DND-41 (cell line): ENCODE data around the gene EPB41L4B.

Source experiments
- ATAC-seq: fragments of 200-7000 bp; cut with Tn5 transposase; 3 replicates; pipeline ENCODE4 v1.9.1; 2021; ENCODE audit warnings: low read depth; ENCODE audit not compliant: insufficient read depth
- DNase-seq: peaks from one replicate; pipeline ENCODE4 v3.0.0-alpha.2; 2020
- H2AFZ ChIP-seq: 2 replicates; pipeline ENCODE4 v1.6.0; 2012; ENCODE audit warnings: low read depth, low read length
- H3K27ac ChIP-seq: 2 replicates; pipeline ENCODE4 v1.5.1; 2012; ENCODE audit warnings: low read length, inconsistent platforms
- H3K27me3 ChIP-seq: fragments of 200-600 bp; sonication (generic); 2 replicates; pipeline ENCODE4 v1.6.0; 2012; ENCODE audit warnings: low read length, mild to moderate bottlenecking, inconsistent platforms; ENCODE audit not compliant: insufficient read depth, poor library complexity
- H3K36me3 ChIP-seq: 2 replicates; pipeline ENCODE4 v1.5.1; 2012; ENCODE audit warnings: low read length, inconsistent platforms; ENCODE audit not compliant: insufficient read depth
- H3K4me1 ChIP-seq: 2 replicates; pipeline ENCODE4 v1.5.1; 2012; ENCODE audit warnings: mild to moderate bottlenecking, low read length; ENCODE audit not compliant: insufficient read depth
- H3K4me2 ChIP-seq: 2 replicates; pipeline ENCODE4 v1.6.0; 2012; ENCODE audit warnings: mild to moderate bottlenecking, moderate library complexity, low read length, inconsistent platforms; ENCODE audit not compliant: insufficient read depth
- H3K4me3 ChIP-seq, 2 experiments: fragments of 200-600 bp in 1 of 2; shearing (Covaris generic) in 1 of 2; 2 replicates each; pipeline ENCODE4 v1.5.1; 2012 to 2016; ENCODE audit warnings: inconsistent platforms in 2 of 2, low read length in 2 of 2, mild to moderate bottlenecking in 2 of 2, low read depth in 1 of 2, moderate library complexity in 1 of 2
- H3K79me2 ChIP-seq: 2 replicates; pipeline ENCODE4 v1.6.0; 2012; ENCODE audit warnings: low read length, inconsistent platforms; ENCODE audit not compliant: insufficient read depth
- H3K9ac ChIP-seq: 2 replicates; pipeline ENCODE4 v1.6.0; 2012; ENCODE audit warnings: low read depth, mild to moderate bottlenecking, inconsistent platforms, low read length, moderate library complexity
- H3K9me3 ChIP-seq: 2 replicates; pipeline ENCODE4 v1.5.1; 2012; ENCODE audit warnings: low read length, moderate library complexity, mild to moderate bottlenecking, inconsistent platforms; ENCODE audit not compliant: insufficient read depth, severe bottlenecking
- H4K20me1 ChIP-seq: 2 replicates; pipeline ENCODE4 v1.6.0; 2012; ENCODE audit warnings: low read length; ENCODE audit not compliant: insufficient read depth
- EZH2 ChIP-seq: IDR thresholded peaks from 3 replicates; pipeline ENCODE4 v1.6.1; 2012; ENCODE audit warnings: borderline replicate concordance, low read depth, mild to moderate bottlenecking, moderate library complexity, low read length, inconsistent platforms; ENCODE audit not compliant: severe bottlenecking
- TF ChIP-seq, protein P1 (sequence below): IDR thresholded peaks from 2 replicates; pipeline ENCODE4 v1.5.1; 2012; ENCODE audit warnings: borderline replicate concordance, low read length, moderate library complexity, mild to moderate bottlenecking; ENCODE audit not compliant: poor library complexity, severe bottlenecking; ENCODE audit errors: extremely low read depth

EPB41L4B gene

GRCh38 chr9:109249615-109250014 is 71.2 kb downstream of the EPB41L4B start:
- no peak overlapping the region for H3K4me2 ChIP-seq
- no peaks in the 10 kb centered on the region for H3K27me3 ChIP-seq
- peak; percentile 8 for DNase-seq
- no peak overlapping the region for H3K9ac ChIP-seq
- no peak overlapping the region for H2AFZ ChIP-seq
- no peaks in the 10 kb centered on the region for H3K9me3 ChIP-seq
- no peak for TF ChIP-seq EZH2
- TF ChIP-seq, protein P1, sequence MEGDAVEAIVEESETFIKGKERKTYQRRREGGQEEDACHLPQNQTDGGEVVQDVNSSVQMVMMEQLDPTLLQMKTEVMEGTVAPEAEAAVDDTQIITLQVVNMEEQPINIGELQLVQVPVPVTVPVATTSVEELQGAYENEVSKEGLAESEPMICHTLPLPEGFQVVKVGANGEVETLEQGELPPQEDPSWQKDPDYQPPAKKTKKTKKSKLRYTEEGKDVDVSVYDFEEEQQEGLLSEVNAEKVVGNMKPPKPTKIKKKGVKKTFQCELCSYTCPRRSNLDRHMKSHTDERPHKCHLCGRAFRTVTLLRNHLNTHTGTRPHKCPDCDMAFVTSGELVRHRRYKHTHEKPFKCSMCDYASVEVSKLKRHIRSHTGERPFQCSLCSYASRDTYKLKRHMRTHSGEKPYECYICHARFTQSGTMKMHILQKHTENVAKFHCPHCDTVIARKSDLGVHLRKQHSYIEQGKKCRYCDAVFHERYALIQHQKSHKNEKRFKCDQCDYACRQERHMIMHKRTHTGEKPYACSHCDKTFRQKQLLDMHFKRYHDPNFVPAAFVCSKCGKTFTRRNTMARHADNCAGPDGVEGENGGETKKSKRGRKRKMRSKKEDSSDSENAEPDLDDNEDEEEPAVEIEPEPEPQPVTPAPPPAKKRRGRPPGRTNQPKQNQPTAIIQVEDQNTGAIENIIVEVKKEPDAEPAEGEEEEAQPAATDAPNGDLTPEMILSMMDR, result peak; percentile 42
- H3K4me1 ChIP-seq, result peaks cover 2% of the 10 kb centered on the region; the same call in 1 of the 2 replicates
- no peaks in the 10 kb centered on the region for H3K79me2 ChIP-seq
- H4K20me1 ChIP-seq, result no peaks in the 10 kb centered on the region
- no peak overlapping the region for H3K4me3 ChIP-seq
- no peaks in the 10 kb centered on the region for H3K36me3 ChIP-seq
- no peak overlapping the region for H3K27ac ChIP-seq
- no peak for ATAC-seq

GRCh38 chr9:109248133-109248581 is 72.7 kb downstream of the EPB41L4B start:
- H2AFZ ChIP-seq, result no peak overlapping the region
- peaks cover 3% of the 10 kb centered on the region; the same call in 1 of the 2 replicates for H3K4me1 ChIP-seq
- H3K79me2 ChIP-seq, result no peaks in the 10 kb centered on the region
- no peak for ATAC-seq
- H3K4me2 ChIP-seq, result no peak overlapping the region
- no peaks in the 10 kb centered on the region for H3K9me3 ChIP-seq
- no peaks in the 10 kb centered on the region for H3K36me3 ChIP-seq
- H4K20me1 ChIP-seq, result no peaks in the 10 kb centered on the region
- TF ChIP-seq, protein P1, result no peak
- TF ChIP-seq EZH2, result no peak
- H3K27me3 ChIP-seq, result no peaks in the 10 kb centered on the region
- H3K9ac ChIP-seq, result no peak overlapping the region
- DNase-seq, result no peak
- H3K27ac ChIP-seq, result no peak overlapping the region
- H3K4me3 ChIP-seq, result no peak overlapping the region

- Histone ChIP-seq H3K4me1 (peaks cover 3% of the 10 kb centered on the region; the same call in 1 of the 2 replicates), H3K4me3 (no peak overlapping the region), H3K36me3 (no peaks in the 10 kb centered on the region), H3K27ac (no peak overlapping the region), H2AFZ (no peak overlapping the region), H3K27me3 (no peaks in the 10 kb centered on the region), H4K20me1 (no peaks in the 10 kb centered on the region), H3K79me2 (no peaks in the 10 kb centered on the region), H3K9ac (no peak overlapping the region), H3K9me3 (no peaks in the 10 kb centered on the region), H3K4me2 (no peak overlapping the region)
- DNase-seq (no peak), ATAC-seq (no peak)
- TF ChIP-seq, protein P1, result no peak
Measured at GRCh38 chr9:109247228-109247627, 73.6 kb downstream of the EPB41L4B start.

GRCh38 chr9:109246533-109246932 is 74.3 kb downstream of the EPB41L4B start:
- no peaks in the 10 kb centered on the region for H4K20me1 ChIP-seq
- no peaks in the 10 kb centered on the region for H3K79me2 ChIP-seq
- no peak overlapping the region for H3K27ac ChIP-seq
- DNase-seq, result no peak
- no peaks in the 10 kb centered on the region for H3K9me3 ChIP-seq
- no peak overlapping the region for H2AFZ ChIP-seq
- peaks cover 3% of the 10 kb centered on the region; the same call in 1 of the 2 replicates for H3K4me1 ChIP-seq
- no peak overlapping the region for H3K4me2 ChIP-seq
- TF ChIP-seq, protein P1, result no peak
- TF ChIP-seq EZH2, result no peak
- no peaks in the 10 kb centered on the region for H3K27me3 ChIP-seq
- no peak for ATAC-seq
- H3K4me3 ChIP-seq, result no peak overlapping the region
- no peak overlapping the region for H3K9ac ChIP-seq
- no peaks in the 10 kb centered on the region for H3K36me3 ChIP-seq
